ENCODE results near the gene PSMA7.

Gene PSMA7

GRCh38 chr20:62127799-62128198, 15.4 kb downstream of the PSMA7 start:
- no peak overlapping the region for H3K4me3 ChIP-seq (replicated peaks in 1 of 2; ENCODE audit: low read depth in 2 of 2, low read length in 2 of 2)
- TF ChIP-seq CTCF (IDR thresholded peaks at IDR 0.05; ENCODE audit: low read depth, low read length): no peak
- DNase-seq (ENCODE audit: low read depth in 2 of 2): no peak

- H3K4me3 ChIP-seq (replicated peaks in 1 of 2; ENCODE audit: low read depth in 2 of 2, low read length in 2 of 2): no peak overlapping the region
- DNase-seq (ENCODE audit: low read depth in 2 of 2): no peak
- no peak for TF ChIP-seq CTCF (IDR thresholded peaks at IDR 0.05; ENCODE audit: low read depth, low read length)
Observed at GRCh38 chr20:62126141-62126540, 17.1 kb downstream of the PSMA7 start.

- DNase-seq (ENCODE audit: low read depth in 2 of 2): peak; percentile 39 to 65
- peak; percentile 25 for TF ChIP-seq CTCF (IDR thresholded peaks at IDR 0.05; ENCODE audit: low read depth, low read length)
- peak overlapping the region; percentile 76 to 82 for H3K4me3 ChIP-seq (replicated peaks in 1 of 2; ENCODE audit: low read depth in 2 of 2, low read length in 2 of 2)
Observed at GRCh38 chr20:62123450-62124118, 19.6 kb downstream of the PSMA7 start.

GRCh38 chr20:62122654-62123449, 20.3 kb downstream of the PSMA7 start:
- TF ChIP-seq CTCF (IDR thresholded peaks at IDR 0.05; ENCODE audit: low read depth, low read length): no peak
- peak; percentile 31 for DNase-seq (ENCODE audit: low read depth in 2 of 2)
- H3K4me3 ChIP-seq (replicated peaks in 1 of 2; ENCODE audit: low read depth in 2 of 2, low read length in 2 of 2): peak overlapping the region; percentile 76 to 82

GRCh38 chr20:62121776-62122653, 21.2 kb downstream of the PSMA7 start, which contains the start of gene LSM14B:
LSM14B (plus strand) TSS chr20:62122475; CDS start chr20:62122667, 192 bp downstream.
- H3K4me3 ChIP-seq (replicated peaks in 1 of 2; ENCODE audit: low read depth in 2 of 2, low read length in 2 of 2): peak within 1 kb of the TSS; percentile 76 to 82
- TF ChIP-seq CTCF (IDR thresholded peaks at IDR 0.05; ENCODE audit: low read depth, low read length): no peak
- peak; percentile 95 to 99 for DNase-seq (ENCODE audit: low read depth in 2 of 2)

GRCh38 chr20:62120990-62121775, 22.0 kb downstream of the PSMA7 start:
- peak overlapping the region; percentile 52 to 67 for H3K4me3 ChIP-seq (replicated peaks in 1 of 2; ENCODE audit: low read depth in 2 of 2, low read length in 2 of 2)
- no peak for TF ChIP-seq CTCF (IDR thresholded peaks at IDR 0.05; ENCODE audit: low read depth, low read length)
- peak; percentile 74 to 75 for DNase-seq (ENCODE audit: low read depth in 2 of 2)

Data from cardiac fibroblast (primary cell).